CD4-positive, CD25-positive, alpha-beta regulatory T cell (primary cell): ENCODE measurements around the gene KCNIP1. TPM values are rescaled to one million over a fixed set of nuclear protein-coding genes. Genes with fewer than 3 reads are reported as not detected.

Experiments
- ATAC-seq, 2 donors: fragments of 150-1000 bp; cut with Tn5 transposase; one replicate each; pipeline ENCODE4 v1.10.0; 2021; ENCODE audit warnings: low read depth in 2 of 2, moderate number of reproducible peaks in 2 of 2, moderate library complexity in 1 of 2
- DNase-seq, 3 donors: peaks; one replicate each; pipeline versions ENCODE4 v3.0.0 to v3.0.0-alpha.2; 2012 to 2022; ENCODE audit warnings: mixed read lengths in 1 of 3
- H3K27ac ChIP-seq: one replicate; pipeline ENCODE4 v1.7.0; 2013; ENCODE audit warnings: mild to moderate bottlenecking, low read length; ENCODE audit not compliant: insufficient read depth, poor library complexity, severe bottlenecking
- H3K27me3 ChIP-seq: one replicate; pipeline ENCODE4 v1.7.0; 2013; ENCODE audit warnings: low read length; ENCODE audit not compliant: control insufficient read depth, insufficient read depth
- H3K36me3 ChIP-seq: one replicate; pipeline ENCODE4 v1.7.0; 2013; ENCODE audit warnings: mild to moderate bottlenecking, low read length, moderate library complexity; ENCODE audit not compliant: control insufficient read depth, insufficient read depth
- H3K4me1 ChIP-seq: 2 replicates; pipeline ENCODE4 v1.7.0; 2013; ENCODE audit warnings: mild to moderate bottlenecking, low read length; ENCODE audit not compliant: insufficient read depth, control insufficient read depth, poor library complexity, severe bottlenecking
- H3K4me3 ChIP-seq: one replicate; pipeline ENCODE4 v1.7.0; 2013; ENCODE audit warnings: low read depth, mild to moderate bottlenecking, low read length, moderate library complexity
- H3K9me3 ChIP-seq, 2 experiments: 1 replicate in 1 of 2; 2 replicates in 1 of 2; pipeline ENCODE4 v1.7.0; 2013; ENCODE audit warnings: low read length in 2 of 2, mild to moderate bottlenecking in 1 of 2, moderate library complexity in 1 of 2; ENCODE audit not compliant: control insufficient read depth in 2 of 2
- H3K27ac Mint-ChIP-seq, 3 donors: one replicate each; pipeline ENCODE4 v1.8.0; 2020 to 2022; ENCODE audit warnings: mild to moderate bottlenecking in 3 of 3, mixed read lengths in 3 of 3, moderate library complexity in 2 of 3
- H3K27me3 Mint-ChIP-seq: one replicate; pipeline ENCODE4 v1.8.0; 2022; ENCODE audit warnings: mild to moderate bottlenecking, mixed read lengths
- H3K36me3 Mint-ChIP-seq: one replicate; pipeline ENCODE4 v1.8.0; 2020; ENCODE audit warnings: mixed read lengths
- H3K4me1 Mint-ChIP-seq, 4 donors: one replicate each; pipeline ENCODE4 v1.8.0; 2020 to 2022; ENCODE audit warnings: mixed read lengths in 4 of 4, mild to moderate bottlenecking in 1 of 4
- H3K4me3 Mint-ChIP-seq, 4 donors: one replicate each; pipeline ENCODE4 v1.8.0; 2020 to 2022; ENCODE audit warnings: mild to moderate bottlenecking in 4 of 4, mixed read lengths in 4 of 4, moderate library complexity in 3 of 4
- H3K9me3 Mint-ChIP-seq, 7 donors: one replicate each; pipeline ENCODE4 v1.8.0; 2020 to 2022; ENCODE audit warnings: mixed read lengths in 7 of 7, mild to moderate bottlenecking in 3 of 7, moderate library complexity in 2 of 7
- polyA plus RNA-seq, 4 donors: library from polyadenylated mRNA; unstranded; fragments of 300-500 nt; fragmentation: Illumina TruSeq; gene quantifications; one replicate each; pipeline ENCODE4 v1.2.3, GENCODE V29; 2021
- total RNA-seq: library from RNA; stranded (reverse); gene quantifications from one replicate; pipeline ENCODE4 v1.2.3, GENCODE V29; 2022

KCNIP1 gene
- total and polyA plus RNA-seq, 5 donors from 2014 or later: not detected

GRCh38 chr5:170493028-170493820 is 10.6 kb upstream of the KCNIP1 start:
- Histone ChIP-seq H3K9me3 (no peaks in the 10 kb centered on the region), H3K36me3 (no peaks in the 10 kb centered on the region), H3K4me1 (no peaks in the 10 kb centered on the region), H3K27me3 (peaks cover 4% of the 10 kb centered on the region), H3K27ac (no peak overlapping the region), H3K4me3 (no peak overlapping the region)
- Mint-ChIP-seq H3K27me3 (peaks cover 4% of the 10 kb centered on the region), H3K27ac (no peak overlapping the region), H3K36me3 (no peaks in the 10 kb centered on the region), H3K9me3 (peaks cover 0 to 5% (median 0%) of the 10 kb centered on the region in 7 donors), H3K4me1 (no peaks in the 10 kb centered on the region), H3K4me3 (no peak overlapping the region)
- no peak for DNase-seq
- ATAC-seq: no peak

GRCh38 chr5:170494041-170494440 is 9.8 kb upstream of the KCNIP1 start:
- peaks cover 10% of the 10 kb centered on the region for H3K27me3 Mint-ChIP-seq
- Histone ChIP-seq H3K36me3 (no peaks in the 10 kb centered on the region), H3K9me3 (no peaks in the 10 kb centered on the region), H3K27ac (no peak overlapping the region), H3K4me1 (no peaks in the 10 kb centered on the region), H3K27me3 (peaks cover 8% of the 10 kb centered on the region), H3K4me3 (no peak overlapping the region)
- ATAC-seq (no peak), DNase-seq (no peak)
- peaks cover 0 to 3% (median 0%) of the 10 kb centered on the region in 7 donors for H3K9me3 Mint-ChIP-seq
- no peak overlapping the region for H3K4me3 Mint-ChIP-seq
- H3K4me1 Mint-ChIP-seq: no peaks in the 10 kb centered on the region
- H3K36me3 Mint-ChIP-seq: no peaks in the 10 kb centered on the region
- no peak overlapping the region for H3K27ac Mint-ChIP-seq

GRCh38 chr5:170495825-170496661 is 7.8 kb upstream of the KCNIP1 start:
- peaks cover 17% of the 10 kb centered on the region for H3K27me3 Mint-ChIP-seq
- H3K4me3 Mint-ChIP-seq: no peak overlapping the region

GRCh38 chr5:170496662-170497028 is 7.2 kb upstream of the KCNIP1 start:
- Histone ChIP-seq H3K4me3 (no peak overlapping the region), H3K27me3 (peaks cover 8% of the 10 kb centered on the region), H3K36me3 (no peaks in the 10 kb centered on the region), H3K4me1 (no peaks in the 10 kb centered on the region), H3K9me3 (no peaks in the 10 kb centered on the region), H3K27ac (no peak overlapping the region)
- no peaks in the 10 kb centered on the region for H3K4me1 Mint-ChIP-seq
- ATAC-seq (no peak), DNase-seq (no peak)
- H3K27me3 Mint-ChIP-seq: peaks cover 17% of the 10 kb centered on the region
- H3K9me3 Mint-ChIP-seq: peaks cover 0 to 3% (median 0%) of the 10 kb centered on the region in 7 donors
- no peak overlapping the region for H3K4me3 Mint-ChIP-seq
- no peak overlapping the region for H3K27ac Mint-ChIP-seq
- H3K36me3 Mint-ChIP-seq: no peaks in the 10 kb centered on the region

More at GRCh38 chr5:170495825-170496661, 7.8 kb upstream of the KCNIP1 start:
- H3K36me3 Mint-ChIP-seq: no peaks in the 10 kb centered on the region
- Histone ChIP-seq H3K27me3 (peaks cover 8% of the 10 kb centered on the region), H3K4me1 (no peaks in the 10 kb centered on the region), H3K27ac (no peak overlapping the region), H3K36me3 (no peaks in the 10 kb centered on the region), H3K4me3 (no peak overlapping the region), H3K9me3 (no peaks in the 10 kb centered on the region)
- no peak for ATAC-seq
- peaks cover 0 to 3% (median 0%) of the 10 kb centered on the region in 7 donors for H3K9me3 Mint-ChIP-seq
- DNase-seq: no peak
- no peaks in the 10 kb centered on the region for H3K4me1 Mint-ChIP-seq
- no peak overlapping the region for H3K27ac Mint-ChIP-seq

- Histone ChIP-seq H3K4me3 (no peak overlapping the region), H3K27me3 (peaks cover 8% of the 10 kb centered on the region), H3K9me3 (no peaks in the 10 kb centered on the region), H3K27ac (no peak overlapping the region), H3K36me3 (no peaks in the 10 kb centered on the region), H3K4me1 (no peaks in the 10 kb centered on the region)
- Mint-ChIP-seq H3K4me1 (peaks cover 0 to 2% (median 0%) of the 10 kb centered on the region in 4 donors), H3K4me3 (no peak overlapping the region), H3K27me3 (peaks cover 24% of the 10 kb centered on the region), H3K36me3 (no peaks in the 10 kb centered on the region), H3K9me3 (peaks cover 0 to 3% (median 0%) of the 10 kb centered on the region in 7 donors), H3K27ac (no peak overlapping the region)
- ATAC-seq: no peak
- no peak for DNase-seq
Observed at GRCh38 chr5:170497311-170498038, 6.3 kb upstream of the KCNIP1 start.

GRCh38 chr5:170498811-170499351 is 4.9 kb upstream of the KCNIP1 start:
- H3K4me3 Mint-ChIP-seq: no peak overlapping the region
- H3K9me3 ChIP-seq: no peaks in the 10 kb centered on the region
- no peak for DNase-seq
- H3K27me3 ChIP-seq: peaks cover 10% of the 10 kb centered on the region
- peaks cover 31% of the 10 kb centered on the region for H3K27me3 Mint-ChIP-seq
- no peaks in the 10 kb centered on the region for H3K36me3 Mint-ChIP-seq
- H3K36me3 ChIP-seq: no peaks in the 10 kb centered on the region
- H3K9me3 Mint-ChIP-seq: peaks cover 0 to 3% (median 0%) of the 10 kb centered on the region in 7 donors
- no peak overlapping the region for H3K27ac ChIP-seq
- H3K4me1 Mint-ChIP-seq: peaks cover 0 to 2% (median 0%) of the 10 kb centered on the region in 4 donors
- ATAC-seq: no peak
- no peaks in the 10 kb centered on the region for H3K4me1 ChIP-seq
- H3K4me3 ChIP-seq: no peak overlapping the region
- H3K27ac Mint-ChIP-seq: no peak overlapping the region

GRCh38 chr5:170499621-170500020 is 4.2 kb upstream of the KCNIP1 start:
- no peak overlapping the region for H3K27ac Mint-ChIP-seq
- H3K4me3 Mint-ChIP-seq: no peak overlapping the region
- no peak overlapping the region for H3K27ac ChIP-seq
- H3K9me3 Mint-ChIP-seq: peaks cover 0 to 3% (median 0%) of the 10 kb centered on the region in 7 donors
- peaks cover 0 to 2% (median 0%) of the 10 kb centered on the region in 4 donors for H3K4me1 Mint-ChIP-seq
- H3K36me3 Mint-ChIP-seq: no peaks in the 10 kb centered on the region
- H3K27me3 ChIP-seq: peaks cover 10% of the 10 kb centered on the region
- no peaks in the 10 kb centered on the region for H3K9me3 ChIP-seq
- DNase-seq: no peak
- H3K4me3 ChIP-seq: no peak overlapping the region
- no peak for ATAC-seq
- H3K27me3 Mint-ChIP-seq: peaks cover 32% of the 10 kb centered on the region
- no peaks in the 10 kb centered on the region for H3K36me3 ChIP-seq
- H3K4me1 ChIP-seq: no peaks in the 10 kb centered on the region
